HL-60 (cell line): ENCODE results near the gene TMED8.
A peak's percentile ranks its signal among the peaks of the same experiment; 100 is the strongest.

Experiments
- DNase-seq, 2 experiments: peaks; one replicate each; pipeline ENCODE4 v3.0.0-alpha.2; 2010 to 2020; ENCODE audit warnings: low read depth in 1 of 2, low spot score in 1 of 2
- H3K27ac ChIP-seq: fragments of 250-450 bp; sonication (Bioruptor Pico); replicated peaks from 2 replicates; pipeline ENCODE4 v1.5.1; 2020; ENCODE audit warnings: mild to moderate bottlenecking, moderate library complexity
- H3K27me3 ChIP-seq: fragments of 250-450 bp; sonication (Bioruptor Pico); 2 replicates; pipeline ENCODE4 v1.5.1; 2021; ENCODE audit warnings: mild to moderate bottlenecking, moderate library complexity; ENCODE audit not compliant: insufficient read depth, poor library complexity, severe bottlenecking
- H3K4me3 ChIP-seq: replicated peaks from 2 replicates; pipeline ENCODE4 v1.5.1; 2011; ENCODE audit warnings: mild to moderate bottlenecking, control low read depth, low read length; ENCODE audit not compliant: insufficient read depth
- CTCF ChIP-seq: IDR thresholded peaks from one replicate; pipeline ENCODE4 v1.5.1; 2011; ENCODE audit warnings: low read length, control low read depth, inconsistent platforms; ENCODE audit not compliant: insufficient read depth
- GABPA ChIP-seq: IDR thresholded peaks from 2 replicates; pipeline ENCODE4 v1.6.1; 2012; ENCODE audit warnings: low read depth
- POLR2AphosphoS5 ChIP-seq: IDR thresholded peaks from 2 replicates; pipeline ENCODE4 v1.6.1; 2012; ENCODE audit warnings: low read depth
- REST ChIP-seq: IDR thresholded peaks from 2 replicates; pipeline ENCODE4 v1.6.1; 2012; ENCODE audit warnings: low read depth; ENCODE audit not compliant: insufficient replicate concordance
- SPI1 ChIP-seq: IDR thresholded peaks from 2 replicates; pipeline ENCODE4 v1.6.1; 2012; ENCODE audit warnings: low read depth, mild to moderate bottlenecking, borderline replicate concordance

The TMED8 gene

GRCh38 chr14:77302926-77303325, 74.0 kb downstream of the TMED8 start:
- TF ChIP-seq CTCF, result no peak
- no peak for TF ChIP-seq REST
- TF ChIP-seq POLR2AphosphoS5, result no peak
- TF ChIP-seq GABPA, result no peak
- no peak for TF ChIP-seq SPI1
- Histone ChIP-seq H3K27ac (no peak overlapping the region), H3K4me3 (no peak overlapping the region), H3K27me3 (no peaks in the 10 kb centered on the region)
- DNase-seq, result no peak

- TF ChIP-seq SPI1 (no peak), POLR2AphosphoS5 (no peak), GABPA (no peak), CTCF (no peak), REST (no peak)
- Histone ChIP-seq H3K27ac (no peak overlapping the region), H3K27me3 (no peaks in the 10 kb centered on the region), H3K4me3 (no peak overlapping the region)
- DNase-seq, result peak in 1 of 2 experiments; percentile 55
Observed at GRCh38 chr14:77301103-77301502, 75.8 kb downstream of the TMED8 start.

- TF ChIP-seq POLR2AphosphoS5, result no peak
- no peak for TF ChIP-seq SPI1
- no peak for TF ChIP-seq REST
- no peak for TF ChIP-seq GABPA
- no peak for TF ChIP-seq CTCF
- H3K4me3 ChIP-seq, result no peak overlapping the region
- H3K27ac ChIP-seq, result no peak overlapping the region
- H3K27me3 ChIP-seq, result no peaks in the 10 kb centered on the region
- DNase-seq, result no peak
Observed at GRCh38 chr14:77299771-77300170, 77.1 kb downstream of the TMED8 start.
